Body of pancreas (tissue), 4 donors: ENCODE measurements around the gene CTDSP2.

Source experiments
- POLR2A ChIP-seq, 3 donors: fragments of 450-650 bp; IDR thresholded peaks; one replicate each; pipeline ENCODE4 v1.6.1; 2016; ENCODE audit warnings: antibody characterized with exemption in 3 of 3, mild to moderate bottlenecking in 2 of 3
- TF ChIP-seq, protein P1 (sequence below), 7 experiments: fragments of 450-650 bp in 4 of 7; fragments of 200-600 bp in 3 of 7; sonication (generic) in 3 of 7; IDR thresholded peaks; one replicate each; pipeline ENCODE4 v1.5.1; 2016 to 2019; ENCODE audit warnings: antibody characterized with exemption in 7 of 7

DNA sequence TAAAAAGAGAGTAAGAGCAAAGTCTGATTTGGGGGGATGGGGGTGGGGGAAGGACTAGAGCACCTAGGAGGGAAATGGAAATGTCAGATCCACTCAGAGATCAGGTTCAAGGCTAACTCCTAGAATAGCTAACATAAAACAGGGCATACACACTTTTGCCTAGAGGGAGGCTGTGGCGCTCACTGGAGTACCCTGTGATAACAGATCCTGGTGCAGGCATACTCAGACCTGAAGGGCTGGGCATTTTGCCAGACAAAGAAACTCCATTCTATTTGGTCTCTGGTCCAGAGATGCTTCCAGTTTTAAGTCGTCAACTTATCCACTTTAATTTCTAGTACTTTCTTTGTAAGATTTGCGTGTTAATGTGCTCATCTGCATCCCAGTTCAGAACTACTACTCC, 5.8 kb downstream of the CTDSP2 start:
- TF ChIP-seq, protein P1, sequence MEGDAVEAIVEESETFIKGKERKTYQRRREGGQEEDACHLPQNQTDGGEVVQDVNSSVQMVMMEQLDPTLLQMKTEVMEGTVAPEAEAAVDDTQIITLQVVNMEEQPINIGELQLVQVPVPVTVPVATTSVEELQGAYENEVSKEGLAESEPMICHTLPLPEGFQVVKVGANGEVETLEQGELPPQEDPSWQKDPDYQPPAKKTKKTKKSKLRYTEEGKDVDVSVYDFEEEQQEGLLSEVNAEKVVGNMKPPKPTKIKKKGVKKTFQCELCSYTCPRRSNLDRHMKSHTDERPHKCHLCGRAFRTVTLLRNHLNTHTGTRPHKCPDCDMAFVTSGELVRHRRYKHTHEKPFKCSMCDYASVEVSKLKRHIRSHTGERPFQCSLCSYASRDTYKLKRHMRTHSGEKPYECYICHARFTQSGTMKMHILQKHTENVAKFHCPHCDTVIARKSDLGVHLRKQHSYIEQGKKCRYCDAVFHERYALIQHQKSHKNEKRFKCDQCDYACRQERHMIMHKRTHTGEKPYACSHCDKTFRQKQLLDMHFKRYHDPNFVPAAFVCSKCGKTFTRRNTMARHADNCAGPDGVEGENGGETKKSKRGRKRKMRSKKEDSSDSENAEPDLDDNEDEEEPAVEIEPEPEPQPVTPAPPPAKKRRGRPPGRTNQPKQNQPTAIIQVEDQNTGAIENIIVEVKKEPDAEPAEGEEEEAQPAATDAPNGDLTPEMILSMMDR (IDR thresholded peaks at IDR 0.05), result no peak
- TF ChIP-seq POLR2A (IDR thresholded peaks at IDR 0.05), result no peak
